NCI-H2029 (cell line): ENCODE results near the gene FOXF2.

ENCODE experiments used
- DNase-seq: peaks from one replicate; lab custom pipeline; 2025; lab: John Stamatoyannopoulos, UW

FOXF2 gene

GRCh38 chr6:1407499-1407990 lies 18.2 kb downstream of the FOXF2 start:
- no peak for DNase-seq

GRCh38 chr6:1409774-1410465 lies 20.5 kb downstream of the FOXF2 start:
- no peak for DNase-seq

- DNase-seq, result no peak
These were observed 23.5 kb downstream of the FOXF2 start for GRCh38 chr6:1412901-1413300.

GRCh38 chr6:1415416-1416063 lies 26.2 kb downstream of the FOXF2 start:
- no peak for DNase-seq

GRCh38 chr6:1416191-1416760 lies 26.9 kb downstream of the FOXF2 start:
- no peak for DNase-seq

- DNase-seq, result no peak
These were observed 27.4 kb downstream of the FOXF2 start for GRCh38 chr6:1416820-1417219.

GRCh38 chr6:1417718-1418117 lies 28.3 kb downstream of the FOXF2 start:
- DNase-seq, result no peak

- peak; percentile 20 for DNase-seq
These were observed 29.3 kb downstream of the FOXF2 start for GRCh38 chr6:1418471-1419191.

GRCh38 chr6:1420382-1420781 lies 31.0 kb downstream of the FOXF2 start:
- DNase-seq, result no peak

- no peak for DNase-seq
These were observed 32.9 kb downstream of the FOXF2 start for GRCh38 chr6:1422290-1422689.

- DNase-seq, result no peak
These were observed 34.2 kb downstream of the FOXF2 start for GRCh38 chr6:1423578-1423977.

- peak; percentile 68 for DNase-seq
These were observed 35.0 kb downstream of the FOXF2 start for GRCh38 chr6:1424306-1424927.

GRCh38 chr6:1426416-1426815 lies 37.0 kb downstream of the FOXF2 start:
- no peak for DNase-seq

- DNase-seq, result no peak
These were observed 46.4 kb downstream of the FOXF2 start for GRCh38 chr6:1435806-1436205.

GRCh38 chr6:1436334-1437306 lies 47.2 kb downstream of the FOXF2 start:
- peak; percentile 59 for DNase-seq

GRCh38 chr6:1437553-1438406 lies 48.4 kb downstream of the FOXF2 start:
- DNase-seq, result no peak

GRCh38 chr6:1438471-1438881 lies 49.1 kb downstream of the FOXF2 start:
- DNase-seq, result no peak

- DNase-seq, result no peak
These were observed 50.0 kb downstream of the FOXF2 start for GRCh38 chr6:1439349-1439748.

GRCh38 chr6:1442929-1443328 lies 53.6 kb downstream of the FOXF2 start:
- no peak for DNase-seq
